Endothelial cell of coronary artery (primary cell): Measurements from ENCODE around the gene KDM5C. TPM values are rescaled to one million over a fixed set of nuclear protein-coding genes. Genes with fewer than 3 reads are reported as not detected.

Experiments used
- total RNA-seq: library from RNA; depleted of rRNA; stranded (reverse); fragments of >200 nt; gene quantifications from 2 replicates; pipeline ENCODE4 v1.2.3, GENCODE V29; 2014

The KDM5C gene
- total RNA-seq = 51.8 and 110 TPM in 2 replicates

DNA sequence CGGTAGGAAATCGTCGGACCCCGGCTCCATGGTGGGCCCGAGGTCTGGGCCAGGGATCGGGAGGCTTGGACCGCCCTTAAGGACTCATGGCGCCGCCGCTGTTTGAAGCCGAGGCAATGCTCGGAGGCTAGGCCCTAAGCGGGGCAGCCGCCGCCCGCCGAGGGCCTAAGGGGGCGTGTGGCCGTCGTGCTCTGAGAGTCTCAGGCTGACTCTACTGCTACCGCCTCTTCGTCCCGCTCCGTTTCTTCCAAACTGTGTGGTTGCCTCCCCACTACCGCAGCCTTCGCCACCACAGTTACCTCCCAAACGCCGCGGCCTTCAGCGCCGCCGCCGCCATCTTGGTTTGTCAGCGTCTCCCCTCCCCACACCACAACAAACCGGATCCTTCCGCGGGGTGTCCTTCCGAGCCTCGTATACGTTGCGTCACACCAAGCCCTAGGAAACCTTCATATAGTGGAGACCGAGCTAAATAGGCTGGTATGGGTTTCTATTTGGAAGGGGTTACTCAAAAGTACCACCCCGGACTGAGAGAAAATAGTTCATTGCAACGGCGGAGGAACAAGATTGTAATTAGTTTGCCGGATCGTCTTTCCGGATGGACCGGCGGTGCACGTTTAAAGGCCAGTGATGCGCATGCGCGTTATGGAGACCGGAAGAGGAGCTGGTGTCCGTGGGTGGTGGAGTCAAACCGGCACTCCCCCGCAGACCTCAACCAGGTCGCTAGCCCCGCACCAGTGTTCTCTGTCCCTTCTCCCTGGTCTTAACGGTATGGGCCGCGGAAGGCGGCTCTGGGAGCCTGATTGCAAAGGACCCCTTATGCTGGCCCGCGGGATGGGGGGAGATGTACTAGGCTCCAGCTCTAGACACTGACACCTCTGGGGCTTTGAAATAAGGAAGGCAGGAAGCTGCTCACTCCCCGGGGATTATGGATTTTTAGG, at the start of gene KDM5C:
Gene KDM5C (minus strand): TSS at position 348 of the 938 bp plus-strand sequence. CDS start 318 bp downstream, at position 30.

Other genes starting within 250 kb of the KDM5C start
- gene GPR173, start 176.4 kb downstream of the KDM5C start, total RNA-seq = 2.0 and 4.0 TPM in 2 replicates
- 7.6 and 14.8 TPM in 2 replicates for gene TSPYL2, start 142.8 kb downstream of the KDM5C start, total RNA-seq
- 5.2 and 8.5 TPM in 2 replicates for gene KANTR, start 131.1 kb downstream of the KDM5C start, total RNA-seq
- 3.1 and 3.8 TPM in 2 replicates for gene IQSEC2, start 56.4 kb upstream of the KDM5C start, total RNA-seq
- gene SMC1A, start 197.4 kb upstream of the KDM5C start, total RNA-seq = 14.4 and 17.3 TPM in 2 replicates
- 0.09 and 0.36 TPM in 2 replicates for gene RIBC1, start 197.7 kb upstream of the KDM5C start, total RNA-seq
- gene HSD17B10, start 209.2 kb upstream of the KDM5C start, total RNA-seq = 62.2 and 73.6 TPM in 2 replicates